Hepatocyte (in vitro differentiated cells): ENCODE data around the gene TNNI3K. TPM values are rescaled to one million over a fixed set of nuclear protein-coding genes. Genes with fewer than 3 reads are reported as not detected.

Experiments used
- DNase-seq: peaks from one replicate; pipeline ENCODE4 v3.0.0-alpha.2; 2016; ENCODE audit warnings: low spot score
- H2AFZ ChIP-seq: fragments of 200-600 bp; sonication (generic); 2 replicates; pipeline ENCODE4 v1.6.0; 2016; ENCODE audit warnings: antibody characterized with exemption, mild to moderate bottlenecking
- H3K27ac ChIP-seq: fragments of 200-600 bp; sonication (generic); 2 replicates; pipeline ENCODE4 v1.5.1; 2016; ENCODE audit warnings: mild to moderate bottlenecking
- H3K27me3 ChIP-seq: fragments of 200-600 bp; sonication (generic); 2 replicates; pipeline ENCODE4 v1.6.1; 2016
- H3K36me3 ChIP-seq: fragments of 200-600 bp; sonication (generic); replicated peaks from 2 replicates; pipeline ENCODE4 v1.5.1; 2016; ENCODE audit warnings: low read depth; ENCODE audit not compliant: insufficient read depth
- H3K4me1 ChIP-seq: fragments of 200-600 bp; sonication (generic); 2 replicates; pipeline ENCODE4 v1.5.1; 2016; ENCODE audit warnings: mild to moderate bottlenecking, moderate library complexity; ENCODE audit not compliant: insufficient read depth
- H3K4me2 ChIP-seq: fragments of 200-600 bp; sonication (generic); 2 replicates; pipeline ENCODE4 v1.6.0; 2016
- H3K4me3 ChIP-seq: fragments of 200-600 bp; sonication (generic); 2 replicates; pipeline ENCODE4 v1.5.1; 2016; ENCODE audit warnings: mild to moderate bottlenecking
- H3K79me2 ChIP-seq: fragments of 200-600 bp; sonication (generic); 2 replicates; pipeline ENCODE4 v1.6.0; 2017; ENCODE audit warnings: mild to moderate bottlenecking
- H3K9me2 ChIP-seq: fragments of 200-600 bp; sonication (generic); replicated peaks from 2 replicates; pipeline ENCODE4 v1.6.0; 2017; ENCODE audit warnings: mild to moderate bottlenecking; ENCODE audit not compliant: insufficient read depth
- H3K9me3 ChIP-seq: fragments of 200-600 bp; sonication (generic); 2 replicates; pipeline ENCODE4 v1.5.1; 2016; ENCODE audit warnings: low read depth, mild to moderate bottlenecking
- H4K20me1 ChIP-seq: fragments of 200-600 bp; sonication (generic); 2 replicates; pipeline ENCODE4 v1.6.0; 2016; ENCODE audit warnings: mild to moderate bottlenecking; ENCODE audit not compliant: insufficient read depth, poor library complexity, severe bottlenecking
- EZH2 ChIP-seq: fragments of 200-600 bp; sonication (generic); IDR thresholded peaks from 2 replicates; pipeline ENCODE4 v1.6.1; 2016; ENCODE audit warnings: antibody characterized with exemption, mild to moderate bottlenecking, borderline replicate concordance
- EZH2phosphoT487 ChIP-seq: fragments of 200-600 bp; sonication (generic); IDR thresholded peaks from one replicate; pipeline ENCODE4 v1.6.1; 2018; ENCODE audit warnings: antibody characterized with exemption, mild to moderate bottlenecking, low read depth, moderate library complexity; ENCODE audit not compliant: unreplicated experiment, severe bottlenecking
- WGBS: methylation state at CpG from one replicate; pipeline ENCODE4 v1.1.6; 2016; ENCODE audit warnings: low lambda C conversion rate; ENCODE audit errors: missing lambda C conversion rate; 5-methylcytosine and 5-hydroxymethylcytosine counted together
- polyA plus RNA-seq: library from polyadenylated mRNA; unstranded; fragments of >200 nt; fragmentation: Nextera tagmentation; extraction: Ambion mirVana; gene quantifications from 2 replicates; pipeline ENCODE4 v1.2.1, GENCODE V29; 2016
- total RNA-seq: library from RNA; depleted of rRNA; stranded (reverse); fragments of >200 nt; gene quantifications from 2 replicates; pipeline ENCODE4 v1.2.3, GENCODE V29; 2014
- TF ChIP-seq, protein P1 (sequence below): fragments of 200-600 bp; sonication (generic); IDR thresholded peaks from 2 replicates; pipeline ENCODE4 v1.5.1; 2016; ENCODE audit warnings: antibody characterized with exemption, mild to moderate bottlenecking; ENCODE audit not compliant: poor library complexity

The TNNI3K gene
- total and polyA plus RNA-seq, 2 experiments from 2014 or later = not detected

DNA sequence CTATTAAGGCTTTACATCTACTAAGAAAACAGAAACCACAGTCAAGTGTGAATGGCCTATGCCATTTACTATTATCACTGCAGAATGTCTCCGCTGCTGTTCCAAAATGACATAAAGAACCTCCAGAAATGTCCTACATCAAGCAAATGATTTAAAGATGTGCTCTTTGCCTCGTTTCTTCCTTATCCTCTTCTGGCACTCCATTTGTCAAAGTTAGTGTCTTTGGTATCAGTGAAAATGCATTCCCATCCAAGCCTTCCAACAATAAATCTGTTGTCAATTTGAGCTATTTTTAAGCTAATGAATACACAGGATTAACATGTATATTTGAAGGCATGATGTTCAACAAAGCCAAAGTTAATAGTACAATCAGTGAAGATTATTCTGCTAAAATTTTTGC is 171.6 kb downstream of the TNNI3K start:
- no peak overlapping the region for H3K4me2 ChIP-seq
- no peaks in the 10 kb centered on the region for H3K36me3 ChIP-seq
- TF ChIP-seq, protein P1, sequence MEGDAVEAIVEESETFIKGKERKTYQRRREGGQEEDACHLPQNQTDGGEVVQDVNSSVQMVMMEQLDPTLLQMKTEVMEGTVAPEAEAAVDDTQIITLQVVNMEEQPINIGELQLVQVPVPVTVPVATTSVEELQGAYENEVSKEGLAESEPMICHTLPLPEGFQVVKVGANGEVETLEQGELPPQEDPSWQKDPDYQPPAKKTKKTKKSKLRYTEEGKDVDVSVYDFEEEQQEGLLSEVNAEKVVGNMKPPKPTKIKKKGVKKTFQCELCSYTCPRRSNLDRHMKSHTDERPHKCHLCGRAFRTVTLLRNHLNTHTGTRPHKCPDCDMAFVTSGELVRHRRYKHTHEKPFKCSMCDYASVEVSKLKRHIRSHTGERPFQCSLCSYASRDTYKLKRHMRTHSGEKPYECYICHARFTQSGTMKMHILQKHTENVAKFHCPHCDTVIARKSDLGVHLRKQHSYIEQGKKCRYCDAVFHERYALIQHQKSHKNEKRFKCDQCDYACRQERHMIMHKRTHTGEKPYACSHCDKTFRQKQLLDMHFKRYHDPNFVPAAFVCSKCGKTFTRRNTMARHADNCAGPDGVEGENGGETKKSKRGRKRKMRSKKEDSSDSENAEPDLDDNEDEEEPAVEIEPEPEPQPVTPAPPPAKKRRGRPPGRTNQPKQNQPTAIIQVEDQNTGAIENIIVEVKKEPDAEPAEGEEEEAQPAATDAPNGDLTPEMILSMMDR = no peak
- TF ChIP-seq EZH2 = no peak
- no peak for TF ChIP-seq EZH2phosphoT487
- H3K27me3 ChIP-seq = no peaks in the 10 kb centered on the region
- no peaks in the 10 kb centered on the region for H3K9me2 ChIP-seq
- H3K4me1 ChIP-seq = no peaks in the 10 kb centered on the region
- H3K9me3 ChIP-seq = no peaks in the 10 kb centered on the region
- no peaks in the 10 kb centered on the region for H4K20me1 ChIP-seq
- DNase-seq = no peak
- 42% methylated on average over 2 of the region's 2 CpGs for WGBS
- H3K27ac ChIP-seq = no peak overlapping the region
- H3K4me3 ChIP-seq = no peak overlapping the region
- no peaks in the 10 kb centered on the region for H3K79me2 ChIP-seq
- H2AFZ ChIP-seq = no peak overlapping the region

DNA sequence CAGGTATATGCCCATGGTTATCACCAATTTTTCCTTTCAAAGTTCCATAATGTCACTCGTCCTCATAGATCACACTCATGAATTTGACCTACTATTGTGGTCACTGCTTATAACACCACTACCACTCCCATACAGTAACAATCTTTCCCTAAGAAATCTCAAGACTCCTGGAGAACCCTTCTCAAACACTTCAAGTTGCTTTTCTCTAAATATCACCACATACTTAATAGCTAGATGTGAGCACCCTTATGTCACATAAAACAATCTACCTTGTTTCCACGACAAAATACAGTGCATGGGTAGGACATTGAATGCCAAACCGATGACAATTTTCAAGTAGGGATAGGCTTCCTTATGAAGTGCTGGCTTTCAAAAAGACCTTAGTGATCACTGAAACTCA is 172.7 kb downstream of the TNNI3K start:
- Histone ChIP-seq H4K20me1 (no peaks in the 10 kb centered on the region), H3K4me2 (no peak overlapping the region), H3K9me2 (no peaks in the 10 kb centered on the region), H3K79me2 (no peaks in the 10 kb centered on the region), H3K27me3 (no peaks in the 10 kb centered on the region), H3K36me3 (no peaks in the 10 kb centered on the region), H3K4me3 (no peak overlapping the region), H2AFZ (no peak overlapping the region), H3K9me3 (no peaks in the 10 kb centered on the region), H3K4me1 (no peaks in the 10 kb centered on the region), H3K27ac (no peak overlapping the region)
- TF ChIP-seq EZH2phosphoT487 (no peak), EZH2 (no peak)
- TF ChIP-seq, protein P1 = no peak
- WGBS = 88% methylated on average over 3 of the region's 3 CpGs
- no peak for DNase-seq

DNA sequence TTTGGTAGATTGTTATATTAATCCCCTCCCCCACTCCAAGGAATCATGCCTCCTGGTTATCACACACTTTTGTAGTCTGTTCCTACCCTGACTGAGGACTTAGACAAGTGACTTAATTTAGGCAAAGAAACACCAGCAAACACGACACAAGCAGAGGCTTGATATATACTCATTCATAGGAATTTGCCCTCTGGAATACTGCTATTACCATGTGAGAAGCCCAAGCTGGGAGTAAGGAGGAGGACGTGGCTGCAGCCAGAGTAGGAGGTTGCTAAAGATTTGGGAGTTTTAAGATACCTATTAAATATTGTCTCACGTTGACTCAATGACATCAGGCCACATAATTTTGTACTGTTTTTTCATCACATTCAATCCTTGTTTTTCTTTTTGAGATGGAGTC is 177.1 kb downstream of the TNNI3K start:
- no peak for DNase-seq
- no peaks in the 10 kb centered on the region for H3K9me2 ChIP-seq
- no peaks in the 10 kb centered on the region for H3K4me1 ChIP-seq
- H3K4me2 ChIP-seq = no peak overlapping the region
- no peaks in the 10 kb centered on the region for H3K9me3 ChIP-seq
- H2AFZ ChIP-seq = no peak overlapping the region
- TF ChIP-seq, protein P1 = no peak
- TF ChIP-seq EZH2phosphoT487 (no peak), EZH2 (no peak)
- no peaks in the 10 kb centered on the region for H3K36me3 ChIP-seq
- no peaks in the 10 kb centered on the region for H3K79me2 ChIP-seq
- H3K27ac ChIP-seq = no peak overlapping the region
- H4K20me1 ChIP-seq = no peaks in the 10 kb centered on the region
- H3K4me3 ChIP-seq = no peak overlapping the region
- 65% methylated on average over 3 of the region's 3 CpGs for WGBS
- no peaks in the 10 kb centered on the region for H3K27me3 ChIP-seq

DNA sequence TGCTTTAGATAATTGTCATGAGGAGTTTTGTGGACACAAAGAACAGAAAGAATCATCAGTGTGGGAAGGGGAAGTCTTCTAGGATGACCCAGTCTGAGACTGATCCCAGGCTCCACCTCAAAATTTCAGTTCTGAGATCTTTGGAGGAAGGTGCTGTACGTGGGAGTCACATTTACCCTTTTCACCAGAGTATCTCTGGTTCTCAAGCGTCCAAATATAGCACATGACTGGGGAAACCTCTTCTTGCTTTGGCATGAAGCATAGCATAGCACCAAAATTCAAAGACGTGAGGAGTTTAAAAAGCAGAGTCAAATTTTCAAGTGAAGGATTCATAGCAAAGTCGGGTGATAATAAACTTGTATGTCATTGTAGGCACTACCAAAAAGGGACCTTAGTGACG is 180.7 kb downstream of the TNNI3K start:
- H3K4me2 ChIP-seq = no peak overlapping the region
- H2AFZ ChIP-seq = no peak overlapping the region
- WGBS = 82% methylated on average over 5 of the region's 5 CpGs
- H3K36me3 ChIP-seq = no peaks in the 10 kb centered on the region
- no peaks in the 10 kb centered on the region for H3K4me1 ChIP-seq
- no peak for DNase-seq
- H4K20me1 ChIP-seq = no peaks in the 10 kb centered on the region
- TF ChIP-seq EZH2 (no peak), EZH2phosphoT487 (no peak)
- TF ChIP-seq, protein P1 = no peak
- H3K9me2 ChIP-seq = no peaks in the 10 kb centered on the region
- H3K79me2 ChIP-seq = no peaks in the 10 kb centered on the region
- no peak overlapping the region for H3K4me3 ChIP-seq
- no peak overlapping the region for H3K27ac ChIP-seq
- no peaks in the 10 kb centered on the region for H3K27me3 ChIP-seq
- H3K9me3 ChIP-seq = no peaks in the 10 kb centered on the region
